ENCODE measurements around the gene LRRC51. TPM values are rescaled to one million over a fixed set of nuclear protein-coding genes. Genes with fewer than 3 reads are reported as not detected.
"Not testable (repeated sequence)": the region's sequence is repeated elsewhere in the genome, so short reads cannot be mapped to it uniquely, and the experiment has no call there.

Gene LRRC51
- polyA plus RNA-seq, 5 donors, result 15.8 to 29.0 (median 20.7) TPM

DNA sequence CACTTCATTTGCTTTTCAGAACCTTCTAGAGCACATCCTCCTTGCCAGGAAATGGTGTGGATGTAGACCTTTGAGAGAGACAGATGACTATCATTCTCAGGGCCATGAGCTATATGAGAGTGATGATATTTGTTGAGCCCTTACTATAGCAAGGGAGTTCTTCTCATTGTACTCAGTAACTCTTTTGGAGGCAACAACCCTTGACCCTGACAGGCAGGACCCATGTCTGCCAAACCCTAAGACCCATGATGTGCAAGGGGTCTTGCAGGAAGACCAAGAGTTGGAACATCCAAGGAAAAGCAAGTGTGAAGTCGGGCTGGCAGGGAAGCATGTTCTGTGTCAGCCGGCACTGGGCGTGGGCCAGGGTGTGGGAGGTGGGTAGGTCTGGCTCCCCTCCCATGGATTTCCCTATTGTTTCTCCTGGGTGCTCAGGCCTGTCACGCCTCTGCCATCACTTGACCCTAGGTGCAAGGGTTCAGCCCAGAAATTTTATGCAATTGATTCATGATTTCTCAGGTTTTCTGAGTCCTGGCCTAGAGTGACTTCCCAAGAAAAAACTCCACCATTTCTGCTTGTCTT is 56.1 kb downstream of the LRRC51 start:
- DNase-seq, result no peak

DNA sequence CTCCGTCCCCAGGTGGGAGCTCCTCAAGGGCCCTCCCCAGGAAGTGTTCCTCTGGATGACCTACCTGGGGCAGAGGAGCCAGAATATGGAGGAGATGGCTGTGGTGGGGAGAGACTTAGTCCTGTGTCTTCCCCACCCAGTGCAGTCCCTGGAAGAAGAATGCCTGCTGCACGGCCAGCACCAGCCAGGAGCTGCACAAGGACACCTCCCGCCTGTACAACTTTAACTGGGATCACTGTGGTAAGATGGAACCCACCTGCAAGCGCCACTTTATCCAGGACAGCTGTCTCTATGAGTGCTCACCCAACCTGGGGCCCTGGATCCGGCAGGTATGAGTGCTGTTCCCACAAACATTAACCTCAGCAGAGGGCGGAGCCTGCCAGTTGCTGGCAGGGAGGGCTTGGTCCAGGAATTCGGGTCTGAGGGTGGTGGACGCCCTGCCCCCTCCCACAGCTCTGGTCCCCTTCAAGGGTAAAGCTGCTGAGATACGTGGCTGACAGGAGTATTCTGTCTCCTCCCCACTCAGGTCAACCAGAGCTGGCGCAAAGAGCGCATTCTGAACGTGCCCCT is 58.3 kb downstream of the LRRC51 start:
- DNase-seq, result peak in 1 of 2 donors; percentile 10

DNA sequence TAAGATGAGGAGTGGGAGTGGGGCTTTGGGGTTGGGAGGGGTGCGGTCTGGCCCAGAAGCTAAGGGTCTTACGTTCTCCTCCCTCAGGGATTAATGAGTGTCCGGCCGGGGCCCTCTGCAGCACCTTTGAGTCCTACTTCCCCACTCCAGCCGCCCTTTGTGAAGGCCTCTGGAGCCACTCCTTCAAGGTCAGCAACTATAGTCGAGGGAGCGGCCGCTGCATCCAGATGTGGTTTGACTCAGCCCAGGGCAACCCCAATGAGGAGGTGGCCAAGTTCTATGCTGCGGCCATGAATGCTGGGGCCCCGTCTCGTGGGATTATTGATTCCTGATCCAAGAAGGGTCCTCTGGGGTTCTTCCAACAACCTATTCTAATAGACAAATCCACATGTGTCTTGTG is 58.9 kb downstream of the LRRC51 start:
- DNase-seq, result no peak

DNA sequence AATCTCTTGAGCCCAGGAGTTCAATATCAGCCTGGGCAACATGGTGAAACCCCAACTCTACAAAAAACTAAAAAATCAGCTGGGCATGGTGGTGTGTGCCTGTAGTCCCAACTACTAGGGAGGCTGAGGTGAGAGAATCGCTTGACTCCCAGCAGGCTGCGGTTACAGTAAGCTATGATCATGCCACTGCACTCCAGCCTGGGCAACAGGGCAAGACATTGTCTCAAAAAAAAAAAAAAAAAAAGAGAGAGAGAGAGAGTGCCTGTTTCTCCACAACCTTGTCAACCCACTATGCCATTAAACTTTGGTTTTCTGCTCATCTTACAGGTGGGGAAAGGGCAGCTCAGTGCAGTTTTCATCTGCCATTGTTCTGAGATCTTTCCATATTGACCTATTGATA is 60.0 kb downstream of the LRRC51 start:
- no peak for DNase-seq

DNA sequence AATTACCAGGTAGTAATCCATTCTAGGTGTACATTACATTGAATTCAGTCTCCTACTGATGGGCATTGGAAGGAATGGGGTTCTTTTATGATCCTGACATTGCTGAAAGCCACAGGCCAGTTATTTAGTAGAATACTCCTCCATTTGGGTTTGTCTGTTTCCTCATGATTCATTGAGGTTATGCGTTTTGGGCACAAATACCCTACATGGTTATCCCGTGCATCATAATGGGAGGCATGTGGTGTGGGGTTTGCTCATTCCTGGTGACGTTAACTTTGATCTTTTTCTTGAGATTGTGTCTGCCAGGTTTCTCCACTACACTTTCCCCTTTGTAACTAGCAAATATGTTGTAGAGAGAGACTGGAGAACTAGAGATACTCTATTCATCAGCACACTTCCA is 60.4 kb downstream of the LRRC51 start:
- DNase-seq, result no peak

DNA sequence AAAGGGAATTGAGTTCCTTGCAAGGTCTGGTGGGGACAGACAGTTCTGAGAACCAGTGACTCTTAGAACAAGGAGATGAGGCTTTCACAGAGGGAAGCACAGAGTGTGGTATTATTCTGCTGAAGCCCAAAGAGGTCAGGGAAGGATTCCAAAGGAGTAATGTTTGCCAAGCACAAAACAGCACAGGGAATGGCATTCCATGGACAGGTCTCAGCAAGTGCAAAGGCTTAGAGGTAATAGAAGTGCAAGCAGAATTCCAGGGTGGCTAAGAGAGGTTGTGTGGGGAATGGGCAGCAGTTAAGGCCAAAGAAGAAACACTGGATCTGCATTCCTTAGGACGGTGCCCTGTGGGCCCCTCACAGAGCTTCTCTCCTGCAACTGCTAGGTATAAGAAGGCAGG is 61.4 kb downstream of the LRRC51 start:
- DNase-seq, result not testable (repeated sequence)

DNA sequence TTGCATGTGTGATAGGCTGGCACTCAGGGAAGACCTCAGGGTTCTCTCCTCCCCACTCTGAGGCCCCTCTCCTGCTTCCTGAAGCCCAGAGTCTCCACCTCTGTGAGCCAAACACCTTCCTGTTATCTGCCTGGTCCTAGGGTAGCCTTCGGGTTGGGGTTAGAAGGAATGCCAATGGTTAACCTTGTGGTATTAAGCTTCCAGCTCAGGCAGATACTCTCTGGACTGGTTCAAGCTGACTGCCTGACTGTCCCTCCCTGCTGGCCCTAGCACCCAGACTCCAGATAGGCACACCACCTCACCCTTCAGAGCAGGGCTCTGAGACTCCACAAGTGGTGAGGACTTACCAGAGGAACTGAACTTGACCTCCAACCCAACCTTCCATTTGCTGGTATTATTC is 61.9 kb downstream of the LRRC51 start:
- not testable (repeated sequence) for DNase-seq

DNA sequence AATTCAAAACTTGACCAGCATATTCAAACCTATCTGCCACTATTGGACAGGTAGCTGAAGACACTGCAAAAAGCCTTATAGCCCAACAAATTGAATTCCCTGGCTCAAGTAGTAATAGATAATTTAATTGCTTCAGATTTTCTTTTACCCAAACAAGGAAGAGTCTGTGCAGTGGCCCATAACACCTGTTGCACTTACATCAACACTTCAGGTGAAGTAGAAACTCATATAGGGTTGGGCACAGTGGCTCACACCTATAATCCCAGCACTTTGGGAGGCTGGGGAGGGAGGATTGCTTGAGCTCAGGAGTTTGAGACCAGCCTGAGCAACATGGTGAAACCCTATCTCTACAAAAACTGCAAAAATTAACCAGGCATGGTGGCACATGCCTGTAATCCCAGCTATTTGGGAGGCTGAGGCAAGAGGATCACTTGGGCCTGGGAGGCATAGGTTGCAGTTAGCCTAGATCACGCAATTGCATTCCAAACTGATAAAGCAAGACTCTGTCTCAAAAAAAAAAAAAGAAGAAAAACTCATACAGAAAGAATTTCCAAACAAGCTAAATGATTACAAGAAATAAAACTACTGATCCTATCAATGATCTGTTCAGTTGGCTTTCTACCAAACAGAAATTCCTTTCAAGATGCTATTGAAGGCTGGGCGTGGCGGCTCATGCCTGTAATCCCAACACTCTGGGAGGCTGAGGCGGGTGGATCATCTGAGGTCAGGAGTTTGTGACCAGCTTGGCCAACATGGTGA is 64.3 kb downstream of the LRRC51 start:
- no peak for DNase-seq

Other genes starting within 250 kb of the LRRC51 start
- not detected for gene DEFB108B, start 247.7 kb upstream of the LRRC51 start, polyA plus RNA-seq (ENCODE audit: insufficient read depth in 1 of 5, insufficient read length in 5 of 5, low replicate concordance in 1 of 5)
- gene DEFB131B, start 202.4 kb upstream of the LRRC51 start, polyA plus RNA-seq (ENCODE audit: insufficient read depth in 1 of 5, insufficient read length in 5 of 5, low replicate concordance in 1 of 5), result 1 to 10 TPM in 4 of 5 donors, not detected in 1; 1.5 to 5.5 (median 3.2) TPM
- 10 to 100 TPM in 1 of 5 donors, 1 to 10 TPM in 4; 4.8 to 10.7 (median 8.3) TPM for gene XNDC1N, start 152.3 kb upstream of the LRRC51 start, polyA plus RNA-seq (ENCODE audit: insufficient read depth in 1 of 5, insufficient read length in 5 of 5, low replicate concordance in 1 of 5)
- gene RNF121, start 151.8 kb upstream of the LRRC51 start, polyA plus RNA-seq (ENCODE audit: insufficient read depth in 1 of 5, insufficient read length in 5 of 5, low replicate concordance in 1 of 5), result 10 to 100 TPM; 30.7 to 39.9 (median 36.1) TPM
- gene IL18BP, start 81.9 kb upstream of the LRRC51 start, polyA plus RNA-seq (ENCODE audit: insufficient read depth in 1 of 5, insufficient read length in 5 of 5, low replicate concordance in 1 of 5), result 10 to 100 TPM in 3 of 5 donors, 1 to 10 TPM in 2; 7.1 to 13.3 (median 10.2) TPM
- 100 to 1,000 TPM; 285 to 353 (median 311) TPM for gene NUMA1, start 308 bp upstream of the LRRC51 start, polyA plus RNA-seq (ENCODE audit: insufficient read depth in 1 of 5, insufficient read length in 5 of 5, low replicate concordance in 1 of 5)
- gene LAMTOR1, start 22.4 kb downstream of the LRRC51 start, polyA plus RNA-seq (ENCODE audit: insufficient read depth in 1 of 5, insufficient read length in 5 of 5, low replicate concordance in 1 of 5), result 100 to 1,000 TPM in 2 of 5 donors, 10 to 100 TPM in 3; 91.7 to 121 (median 98.5) TPM
- gene TOMT, start 25.1 kb downstream of the LRRC51 start, polyA plus RNA-seq (ENCODE audit: insufficient read depth in 1 of 5, insufficient read length in 5 of 5, low replicate concordance in 1 of 5), result not detected
- gene ANAPC15, start 31.8 kb downstream of the LRRC51 start, polyA plus RNA-seq (ENCODE audit: insufficient read depth in 1 of 5, insufficient read length in 5 of 5, low replicate concordance in 1 of 5), result 10 to 100 TPM; 36.4 to 49.1 (median 43.5) TPM
- gene FOLR3, start 54.9 kb downstream of the LRRC51 start, polyA plus RNA-seq (ENCODE audit: insufficient read depth in 1 of 5, insufficient read length in 5 of 5, low replicate concordance in 1 of 5), result 1 to 10 TPM; 1.6 to 2.5 (median 1.8) TPM
- 10 to 100 TPM; 52.6 to 97.6 (median 70.6) TPM for gene FOLR1, start 111.3 kb downstream of the LRRC51 start, polyA plus RNA-seq (ENCODE audit: insufficient read depth in 1 of 5, insufficient read length in 5 of 5, low replicate concordance in 1 of 5)
- 10 to 100 TPM; 14.5 to 21.6 (median 16.9) TPM for gene FOLR2, start 135.9 kb downstream of the LRRC51 start, polyA plus RNA-seq (ENCODE audit: insufficient read depth in 1 of 5, insufficient read length in 5 of 5, low replicate concordance in 1 of 5)
- gene INPPL1, start 143.9 kb downstream of the LRRC51 start, polyA plus RNA-seq (ENCODE audit: insufficient read depth in 1 of 5, insufficient read length in 5 of 5, low replicate concordance in 1 of 5), result 100 to 1,000 TPM; 136 to 204 (median 177) TPM
- under 1 TPM in 3 of 5 donors, not detected in 2; 0.13 to 0.20 (median 0.17) TPM for gene PHOX2A, start 163.3 kb downstream of the LRRC51 start, polyA plus RNA-seq (ENCODE audit: insufficient read depth in 1 of 5, insufficient read length in 5 of 5, low replicate concordance in 1 of 5)

All from right lung (tissue), 5 donors.